SK-N-SH treated with all-trans-retinoic acid at 6 μM for 48 hours (cell line): Measurements from ENCODE around the gene PRKCB.

Source experiments
- PPARA ChIP-seq: fragments of 250-450 bp; sonication (Bioruptor Pico); IDR thresholded peaks from 2 replicates; pipeline ENCODE4 v1.5.0; 2020; ENCODE audit warnings: mild to moderate bottlenecking, borderline replicate concordance
- RARB ChIP-seq: fragments of 250-450 bp; sonication (Bioruptor Pico); IDR thresholded peaks from 2 replicates; pipeline ENCODE4 v1.8.0; 2021; ENCODE audit warnings: mild to moderate bottlenecking, moderate library complexity
- ZNF8 ChIP-seq: fragments of 450-650 bp; formaldehyde crosslinking; IDR thresholded peaks from 2 replicates; pipeline ENCODE4 v1.5.0; 2020; ENCODE audit warnings: mild to moderate bottlenecking, moderate library complexity

- TF ChIP-seq PPARA (CRISPR knock-in tag) (no peak), ZNF8 (no peak), RARB (CRISPR knock-in tag) (no peak)
Observed at GRCh38 chr16:24216961-24217360, 381.2 kb downstream of the PRKCB start.
